Renal cortex interstitium (tissue), 11 donors: Measurements from ENCODE around the gene PKD1L1. TPM values are rescaled to one million over a fixed set of nuclear protein-coding genes. Genes with fewer than 3 reads are reported as not detected.
"Not testable (repeated sequence)": the region's sequence is repeated elsewhere in the genome, so short reads cannot be mapped to it uniquely, and the experiment has no call there.

Source experiments
- DNase-seq, 11 donors: peaks; one replicate each; pipeline ENCODE4 v3.0.0-alpha.2; 2013; ENCODE audit warnings: low read depth in 9 of 11, low spot score in 4 of 11; ENCODE audit errors: extremely low read depth in 1 of 11
- polyA plus RNA-seq, 3 donors: library from polyadenylated mRNA; unstranded; fragments of 120-200 nt; gene quantifications; one replicate each; pipeline ENCODE4 v1.2.1, GENCODE V29; 2013; ENCODE audit not compliant: insufficient read length in 3 of 3

The PKD1L1 gene
- polyA plus RNA-seq, 3 donors: 0.22 to 0.50 (median 0.30) TPM

- DNase-seq: not testable (repeated sequence)
Measured at GRCh38 chr7:47942651-47943050, 5.6 kb downstream of the PKD1L1 start.

- DNase-seq: no peak
Measured at GRCh38 chr7:47942132-47942531, 6.1 kb downstream of the PKD1L1 start.

DNA sequence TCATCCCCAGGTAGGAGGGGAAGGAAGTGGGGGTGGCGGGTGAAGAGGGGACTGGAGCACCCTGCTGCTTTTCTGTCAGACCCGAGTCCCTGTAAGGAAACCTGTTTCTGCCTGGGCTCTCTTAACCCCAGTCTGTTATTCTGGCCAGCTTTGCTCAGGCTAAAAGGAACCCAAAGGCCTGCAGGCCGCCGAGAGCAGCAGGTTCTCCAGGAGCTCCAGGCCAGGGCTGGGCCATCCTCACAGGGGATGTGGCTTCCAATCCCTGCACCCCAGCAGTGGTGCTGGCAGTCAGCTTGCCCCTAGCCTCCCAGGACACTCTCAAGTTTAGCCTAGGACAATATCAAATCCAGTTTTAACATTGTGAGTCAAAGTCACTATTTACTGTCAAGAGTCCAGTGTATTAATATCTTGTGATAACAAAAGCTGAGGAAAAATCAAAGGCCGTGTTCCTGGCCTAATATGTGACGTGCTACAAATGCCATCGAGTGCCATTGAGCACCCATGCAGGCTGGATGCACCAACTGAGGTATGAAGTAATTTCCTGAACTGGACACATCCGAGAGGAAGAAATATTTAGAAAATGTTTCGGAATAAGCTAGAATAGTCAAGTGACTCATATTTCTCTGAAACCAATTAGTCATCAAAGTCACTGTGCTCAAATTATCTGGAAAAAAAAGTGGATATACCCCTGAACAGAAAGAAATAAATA is 7.0 kb downstream of the PKD1L1 start:
- DNase-seq: no peak

DNA sequence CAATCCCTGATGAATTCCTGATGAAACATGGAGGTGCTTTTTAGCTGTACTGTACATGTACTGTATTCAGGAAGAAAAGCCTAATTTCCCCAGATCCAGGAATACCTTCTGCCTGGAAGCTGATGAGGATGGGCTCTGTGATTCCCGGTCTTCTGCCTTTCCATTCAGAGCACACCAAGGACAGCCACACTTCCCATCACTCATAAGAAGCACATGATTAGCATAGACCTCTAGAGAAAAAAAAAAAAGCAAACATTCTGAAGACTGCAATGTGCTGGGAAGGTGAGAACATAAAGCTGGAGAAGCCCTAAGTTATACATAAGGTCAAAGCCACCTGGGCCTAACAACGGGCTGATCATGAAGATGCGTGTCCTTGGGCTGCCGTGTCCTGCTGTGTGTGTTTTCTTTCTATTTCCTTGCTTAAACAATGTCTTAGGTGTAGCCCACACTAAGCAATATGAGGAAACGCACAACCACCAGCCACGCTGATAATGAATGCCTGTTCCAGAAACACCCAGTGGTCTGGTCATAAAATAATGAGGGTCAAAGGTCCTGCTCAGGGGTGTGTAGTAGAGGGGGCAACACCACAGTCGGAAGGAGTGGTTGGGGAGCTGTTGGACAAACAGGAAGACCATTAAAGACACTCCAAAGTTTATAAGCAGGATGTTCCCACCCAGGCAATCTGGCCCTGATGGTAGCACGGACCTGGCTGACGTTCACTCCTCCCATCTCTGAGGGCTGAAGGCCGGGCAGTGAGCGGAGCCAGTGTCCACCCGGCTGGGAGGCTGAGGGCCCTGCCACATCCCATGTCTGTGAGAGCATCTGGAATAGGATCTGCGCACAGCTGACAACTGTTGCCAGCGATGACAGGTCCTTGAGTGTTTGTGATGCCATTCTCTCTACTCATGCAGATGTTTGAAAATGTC is 7.9 kb downstream of the PKD1L1 start:
- DNase-seq: no peak

GRCh38 chr7:47939425-47940036 is 8.7 kb downstream of the PKD1L1 start:
- no peak for DNase-seq

DNA sequence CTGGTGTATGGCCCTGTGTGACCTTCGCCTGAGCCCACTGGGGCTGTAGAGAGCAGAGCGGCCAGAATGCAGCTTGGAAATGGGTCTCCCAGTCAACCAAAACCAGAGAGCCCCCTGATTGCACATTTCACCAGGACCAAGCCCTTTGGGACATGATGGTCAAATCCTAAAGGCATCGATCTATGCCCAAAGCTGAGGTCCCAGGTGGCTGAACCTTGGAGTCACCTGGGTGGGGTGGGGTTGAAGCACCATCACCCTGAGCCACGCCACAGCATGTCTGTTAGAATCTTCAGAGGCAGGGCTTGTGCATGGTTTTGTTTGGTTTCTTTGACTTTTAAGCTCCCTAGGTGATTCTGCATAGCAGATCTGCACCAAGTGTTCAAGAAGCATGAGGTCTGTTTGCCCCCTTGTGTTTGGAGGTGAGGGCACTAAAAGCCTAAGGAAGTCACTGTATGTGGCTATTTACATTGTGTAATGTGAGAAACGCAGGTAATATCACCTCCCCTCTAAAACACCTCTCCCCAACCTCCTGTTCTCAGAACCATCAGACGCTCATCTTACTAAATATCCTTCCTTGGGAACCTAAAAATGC is 9.6 kb downstream of the PKD1L1 start:
- DNase-seq: no peak

- no peak for DNase-seq
Measured at GRCh38 chr7:47937711-47938573, 10.3 kb downstream of the PKD1L1 start.

DNA sequence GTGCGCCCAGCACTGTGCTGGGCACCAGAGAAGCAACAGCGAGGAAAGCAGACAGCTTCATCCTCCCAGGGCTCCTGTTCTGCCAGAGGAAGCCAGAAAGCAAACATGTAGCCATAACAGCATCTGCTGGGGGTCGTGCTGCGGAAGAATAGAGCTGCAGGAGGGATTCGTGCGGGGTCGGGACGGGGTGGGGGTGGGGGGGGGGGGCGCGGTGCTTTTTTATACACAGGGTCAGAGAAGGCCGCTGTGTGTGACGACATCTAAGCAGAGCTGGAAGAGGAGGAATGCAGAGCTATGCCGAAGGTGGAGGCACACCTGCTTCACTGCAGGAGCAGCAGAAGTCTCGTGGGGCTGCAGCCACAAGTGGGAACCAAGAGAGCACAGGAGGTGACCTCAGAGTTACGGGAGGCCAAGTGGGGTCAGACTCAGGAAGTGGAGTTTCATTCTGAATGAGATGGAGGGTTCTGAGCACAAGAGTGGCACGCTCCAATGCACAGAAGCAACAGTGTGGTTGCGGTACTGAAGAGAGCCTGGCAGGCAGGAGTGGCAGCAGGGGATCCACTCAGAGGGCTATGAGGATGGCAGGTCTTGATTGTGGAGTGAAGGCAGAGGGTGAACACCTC is 11.1 kb downstream of the PKD1L1 start:
- DNase-seq: no peak

DNA sequence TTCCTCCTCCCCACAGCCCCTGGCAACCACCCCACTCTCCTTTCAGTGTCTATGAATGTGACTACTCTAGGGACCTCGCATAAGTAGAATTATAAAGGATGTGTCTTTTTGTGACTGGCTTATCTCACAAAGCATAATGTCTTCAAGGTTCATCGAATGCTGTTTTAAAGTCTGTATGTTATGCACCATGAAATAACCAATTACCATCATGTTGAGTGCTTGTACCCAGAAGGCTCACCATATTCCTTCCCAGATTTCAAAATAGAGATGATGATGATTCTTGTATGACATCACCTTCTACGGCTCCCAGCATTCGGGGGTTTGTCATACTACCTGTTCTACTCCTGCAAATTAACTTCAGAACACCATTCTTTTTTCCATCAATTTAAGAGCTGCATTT is 11.9 kb downstream of the PKD1L1 start:
- DNase-seq: no peak

DNA sequence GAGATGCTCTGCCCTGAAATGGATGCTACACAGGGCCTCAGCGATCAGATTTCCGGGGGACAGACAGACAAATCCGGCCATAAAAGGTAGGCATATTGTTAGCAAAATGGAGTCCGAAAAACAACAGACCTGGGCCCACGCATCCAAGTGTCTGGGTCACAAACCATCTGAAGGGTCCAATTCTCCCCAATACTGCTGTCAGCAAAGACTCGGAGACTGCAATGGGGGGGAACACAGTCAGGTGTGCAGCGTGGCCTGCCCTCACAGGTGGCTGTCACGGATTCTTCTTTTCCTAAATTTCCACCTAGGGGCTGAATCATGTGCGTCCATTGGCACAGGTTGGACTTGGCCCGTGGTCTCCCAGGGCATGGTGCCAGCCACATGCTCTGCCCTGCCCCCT is 12.9 kb downstream of the PKD1L1 start:
- no peak for DNase-seq

DNA sequence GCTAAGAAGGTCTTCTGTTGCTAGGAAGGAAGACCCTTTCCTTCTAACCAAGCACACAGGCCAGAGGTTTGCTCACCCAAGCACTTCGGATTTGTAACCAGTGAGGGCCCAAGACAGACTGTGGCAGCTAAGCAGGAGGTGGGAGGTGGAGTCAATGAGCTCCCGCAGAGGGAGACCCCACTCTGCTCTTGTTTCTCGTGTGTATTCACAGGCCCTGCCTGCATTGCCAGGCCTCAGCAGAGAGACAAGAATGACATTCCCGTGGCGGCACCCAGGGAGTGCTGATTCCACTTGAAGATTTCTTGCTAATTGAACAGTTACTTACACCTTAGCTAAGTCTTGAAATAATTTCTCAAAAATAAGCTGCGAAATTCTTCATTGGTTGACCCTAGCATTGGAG is 13.4 kb downstream of the PKD1L1 start:
- no peak for DNase-seq

DNA sequence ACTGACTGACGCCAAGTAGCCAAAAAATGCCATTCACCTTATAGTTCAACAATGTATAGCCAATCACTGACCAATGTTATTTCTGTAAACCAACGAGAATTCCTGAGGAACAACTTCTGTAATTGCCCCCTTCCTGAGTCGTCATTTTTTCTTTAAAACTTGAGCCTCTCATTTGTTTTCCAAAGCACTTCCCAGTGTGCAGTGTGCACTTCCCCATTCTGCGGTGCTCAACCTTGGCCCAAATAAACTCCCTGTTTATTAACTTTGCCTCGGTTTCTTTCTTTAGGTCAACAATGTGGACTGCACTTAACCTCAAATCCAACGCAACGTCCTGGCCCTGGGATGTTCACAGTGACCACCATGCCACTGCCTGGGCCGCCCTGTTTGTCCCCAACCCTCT is 15.1 kb downstream of the PKD1L1 start:
- DNase-seq: no peak

DNA sequence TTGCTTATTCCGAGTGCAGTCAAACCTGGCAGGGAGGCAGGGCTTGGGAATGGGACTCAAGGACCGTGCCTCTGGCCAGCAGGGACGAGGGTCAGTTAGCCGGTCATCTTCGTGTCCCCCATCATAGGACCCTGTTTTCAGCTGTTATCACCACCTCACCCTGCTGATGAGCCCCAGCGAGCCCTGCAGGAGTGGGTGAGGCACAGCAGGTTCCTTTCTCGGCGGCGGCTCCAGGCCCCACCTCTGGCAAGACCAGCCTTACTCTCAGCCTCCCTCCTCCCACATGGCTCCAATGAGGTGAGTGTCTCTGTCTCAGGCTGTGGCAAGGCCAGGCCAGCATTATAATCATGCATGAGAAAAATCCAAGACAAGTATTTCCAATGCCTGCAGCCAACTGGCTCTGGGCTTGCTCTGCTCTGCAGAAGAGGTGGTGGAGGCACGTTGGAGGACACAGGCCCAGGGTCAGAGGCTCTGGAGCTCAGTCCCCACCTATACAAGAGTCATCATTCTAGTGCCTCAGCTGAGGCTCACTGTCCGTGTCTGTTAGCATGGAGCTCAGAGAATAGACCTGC is 15.7 kb downstream of the PKD1L1 start:
- DNase-seq: no peak

DNA sequence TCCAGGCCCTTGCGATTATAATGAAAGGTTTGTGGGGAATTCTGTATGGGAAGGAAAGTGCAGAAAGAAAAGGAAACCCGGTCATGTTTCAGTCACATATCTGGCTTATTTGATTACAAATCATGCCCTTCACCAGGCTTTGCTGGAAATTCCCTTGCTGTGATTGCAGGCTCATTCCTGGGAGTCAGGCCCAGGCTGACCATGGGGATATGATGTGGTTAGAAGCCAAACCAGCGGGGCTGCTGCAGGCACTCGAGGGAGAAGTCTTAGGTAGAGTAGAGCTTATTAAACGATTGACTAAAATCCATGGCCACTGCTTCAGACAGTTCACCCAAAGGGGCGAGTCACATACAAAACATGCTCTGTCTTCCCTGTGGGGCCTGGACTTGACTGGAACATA is 16.2 kb downstream of the PKD1L1 start:
- DNase-seq: no peak

DNA sequence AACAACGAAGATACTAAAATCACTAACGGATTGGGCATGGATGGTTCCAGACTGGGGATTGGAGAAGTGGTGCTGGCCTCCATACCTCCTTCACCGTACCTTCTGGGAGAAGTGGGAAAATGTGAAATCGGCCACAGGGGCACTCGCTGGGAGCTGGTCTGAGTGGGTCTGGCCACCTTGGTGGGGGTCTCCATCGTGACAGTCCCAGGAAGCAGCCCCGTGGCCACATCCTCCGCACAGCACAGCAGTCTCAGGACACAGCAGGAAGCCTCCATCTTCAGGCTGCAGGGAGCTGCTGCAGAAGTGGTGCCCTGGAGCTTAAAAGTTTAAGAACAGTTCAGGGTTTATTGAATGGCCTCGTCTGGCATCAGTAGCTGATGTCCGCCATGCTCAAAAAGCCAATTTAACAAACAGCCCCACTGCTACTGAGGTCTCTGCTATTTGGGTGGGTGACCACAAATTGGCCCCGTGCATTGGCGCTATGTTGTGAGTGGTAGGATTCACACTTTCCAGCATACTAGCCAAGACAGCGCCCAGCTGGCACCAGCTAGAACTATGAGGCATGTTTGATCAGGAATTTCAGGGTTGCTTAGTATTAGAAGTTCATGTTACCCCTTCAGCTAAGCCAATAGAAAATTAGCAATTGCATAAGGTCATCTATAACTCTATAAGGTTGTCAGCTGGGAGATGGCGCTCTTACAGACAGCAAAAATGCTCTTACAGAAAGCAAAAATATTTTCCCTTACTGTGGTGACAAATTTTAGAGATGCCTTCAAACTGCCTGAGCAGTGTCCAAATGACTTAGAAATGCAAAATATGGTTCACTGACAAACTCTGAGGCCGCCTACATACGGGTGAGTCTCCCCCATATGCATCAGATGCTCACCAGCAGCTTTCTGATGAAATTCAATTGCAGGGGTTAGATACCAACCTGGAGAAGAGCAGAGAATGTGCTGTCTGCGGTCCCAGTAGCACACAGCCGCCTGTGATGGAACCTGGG is 17.0 kb downstream of the PKD1L1 start:
- no peak for DNase-seq

GRCh38 chr7:47924266-47924665 is 24.0 kb downstream of the PKD1L1 start:
- DNase-seq: no peak
